H9 (cell line): ENCODE data around the gene KIAA2012. TPM values are rescaled to one million over a fixed set of nuclear protein-coding genes. Genes with fewer than 3 reads are reported as not detected.

Experiments
- DNase-seq: peaks from one replicate; pipeline ENCODE4 v3.0.0-alpha.2; 2017
- H2AFZ ChIP-seq: one replicate; pipeline ENCODE4 v1.6.1; 2013; ENCODE audit warnings: mild to moderate bottlenecking, low read length, control low read depth, moderate library complexity
- H2AK5ac ChIP-seq: 2 replicates; pipeline ENCODE4 v1.6.1; 2013; ENCODE audit warnings: low read length, control low read depth, mixed read lengths; ENCODE audit not compliant: insufficient read length
- H2BK120ac ChIP-seq: one replicate; pipeline ENCODE4 v1.6.1; 2013; ENCODE audit warnings: low read depth, mild to moderate bottlenecking, low read length, control low read depth, inconsistent platforms; ENCODE audit not compliant: poor library complexity, severe bottlenecking
- H2BK12ac ChIP-seq: 2 replicates; pipeline ENCODE4 v1.6.1; 2013; ENCODE audit warnings: low read length, control low read depth, mixed read lengths, low read depth; ENCODE audit not compliant: insufficient read length
- H2BK15ac ChIP-seq: 2 replicates; pipeline ENCODE4 v1.6.1; 2013; ENCODE audit warnings: low read depth, low read length, control low read depth
- H2BK20ac ChIP-seq: one replicate; pipeline ENCODE4 v1.6.1; 2013; ENCODE audit warnings: low read depth, mild to moderate bottlenecking, low read length, control low read depth, inconsistent platforms; ENCODE audit not compliant: poor library complexity, severe bottlenecking
- H2BK5ac ChIP-seq: 2 replicates; pipeline ENCODE4 v1.6.1; 2013; ENCODE audit warnings: low read length, control low read depth, mixed read lengths; ENCODE audit not compliant: insufficient read length
- H3K14ac ChIP-seq: 2 replicates; pipeline ENCODE4 v1.6.1; 2013; ENCODE audit warnings: low read length, control low read depth; ENCODE audit not compliant: insufficient read depth
- H3K18ac ChIP-seq: 2 replicates; pipeline ENCODE4 v1.6.1; 2013; ENCODE audit warnings: low read depth, mild to moderate bottlenecking, mixed read lengths, low read length, control low read depth; ENCODE audit not compliant: insufficient read length
- H3K23ac ChIP-seq: 2 replicates; pipeline ENCODE4 v1.6.1; 2013; ENCODE audit warnings: low read length, control low read depth, mixed read lengths, low read depth; ENCODE audit not compliant: insufficient read length
- H3K23me2 ChIP-seq: 2 replicates; pipeline ENCODE4 v1.6.1; 2013; ENCODE audit warnings: low read depth, mild to moderate bottlenecking, mixed read lengths, low read length, control low read depth; ENCODE audit not compliant: insufficient read length, poor library complexity, severe bottlenecking
- H3K27ac ChIP-seq: 2 replicates; pipeline ENCODE4 v1.5.1; 2013; ENCODE audit warnings: low read length, control low read depth, mixed read lengths, low read depth; ENCODE audit not compliant: insufficient read length
- H3K27me3 ChIP-seq: 2 replicates; pipeline ENCODE4 v1.6.1; 2013; ENCODE audit warnings: low read length, control low read depth, inconsistent platforms; ENCODE audit not compliant: insufficient read depth
- H3K4ac ChIP-seq: 2 replicates; pipeline ENCODE4 v1.6.1; 2013; ENCODE audit warnings: low read depth, mild to moderate bottlenecking, control low read depth, inconsistent platforms, low read length, moderate library complexity
- H3K4me1 ChIP-seq: 2 replicates; pipeline ENCODE4 v1.6.1; 2013; ENCODE audit warnings: low read length, control low read depth, inconsistent platforms; ENCODE audit not compliant: insufficient read depth
- H3K4me2 ChIP-seq: 2 replicates; pipeline ENCODE4 v1.6.1; 2013; ENCODE audit warnings: low read length, control low read depth, mixed read lengths; ENCODE audit not compliant: insufficient read length, insufficient read depth
- H3K56ac ChIP-seq: 2 replicates; pipeline ENCODE4 v1.6.1; 2013; ENCODE audit warnings: low read depth, mild to moderate bottlenecking, mixed read lengths, low read length, control low read depth; ENCODE audit not compliant: insufficient read length
- H3K79me1 ChIP-seq: 2 replicates; pipeline ENCODE4 v1.6.1; 2013; ENCODE audit warnings: low read depth, mild to moderate bottlenecking, moderate library complexity, low read length, control low read depth, inconsistent platforms; ENCODE audit not compliant: insufficient read depth, poor library complexity, severe bottlenecking
- H3K79me2 ChIP-seq: 2 replicates; pipeline ENCODE4 v1.6.1; 2013; ENCODE audit warnings: low read length, control low read depth, inconsistent platforms; ENCODE audit not compliant: insufficient read depth
- H3K9ac ChIP-seq: 2 replicates; pipeline ENCODE4 v1.6.1; 2013; ENCODE audit warnings: low read length, control low read depth, mixed read lengths; ENCODE audit not compliant: insufficient read length; ENCODE audit errors: extremely low read depth
- H3K9me3 ChIP-seq: one replicate; pipeline ENCODE4 v1.6.1; 2013; ENCODE audit warnings: low read depth, low read length, inconsistent platforms; ENCODE audit not compliant: control insufficient read depth
- H3T11ph ChIP-seq: one replicate; pipeline ENCODE4 v1.6.1; 2013; ENCODE audit warnings: mild to moderate bottlenecking, low read length, control low read depth, inconsistent platforms
- H4K20me1 ChIP-seq: one replicate; pipeline ENCODE4 v1.6.1; 2013; ENCODE audit not compliant: control insufficient read depth, insufficient read length, insufficient read depth
- H4K5ac ChIP-seq: 2 replicates; pipeline ENCODE4 v1.6.1; 2013; ENCODE audit warnings: low read depth, mild to moderate bottlenecking, mixed read lengths, low read length, control low read depth; ENCODE audit not compliant: insufficient read length
- H4K8ac ChIP-seq: replicated peaks from 2 replicates; pipeline ENCODE4 v1.6.1; 2013; ENCODE audit warnings: low read length, control low read depth, mixed read lengths, low read depth; ENCODE audit not compliant: insufficient read length
- H4K91ac ChIP-seq: 2 replicates; pipeline ENCODE4 v1.6.1; 2013; ENCODE audit warnings: low read depth, mild to moderate bottlenecking, moderate library complexity, mixed read lengths, low read length, control low read depth; ENCODE audit not compliant: insufficient read length
- H3K27ac Mint-ChIP-seq, 3 experiments: 2 replicates in 2 of 3; 3 replicates in 1 of 3; pipeline ENCODE4 v1.8.0; 2020 to 2021; ENCODE audit warnings: mixed read lengths in 3 of 3, mild to moderate bottlenecking in 1 of 3, moderate library complexity in 1 of 3
- H3K27me3 Mint-ChIP-seq: 2 replicates; pipeline ENCODE4 v1.8.0; 2021; ENCODE audit warnings: low read depth, mild to moderate bottlenecking, moderate library complexity, mixed read lengths
- H3K36me3 Mint-ChIP-seq, 3 experiments: 2 replicates in 2 of 3; 3 replicates in 1 of 3; pipeline ENCODE4 v1.8.0; 2020 to 2021; ENCODE audit warnings: low read depth in 3 of 3, mixed read lengths in 3 of 3; ENCODE audit not compliant: insufficient read depth in 1 of 3
- H3K4me1 Mint-ChIP-seq, 2 experiments: 2 replicates each; pipeline ENCODE4 v1.8.0; 2020; ENCODE audit warnings: mixed read lengths in 2 of 2
- H3K4me3 Mint-ChIP-seq, 2 experiments: 2 replicates in 1 of 2; 3 replicates in 1 of 2; pipeline ENCODE4 v1.8.0; 2020 to 2021; ENCODE audit warnings: mild to moderate bottlenecking in 2 of 2, mixed read lengths in 2 of 2, moderate library complexity in 1 of 2
- H3K9me3 Mint-ChIP-seq, 2 experiments: 2 replicates in 1 of 2; 3 replicates in 1 of 2; pipeline ENCODE4 v1.8.0; 2020; ENCODE audit warnings: mild to moderate bottlenecking in 2 of 2, mixed read lengths in 2 of 2, moderate library complexity in 1 of 2
- CTCF ChIP-seq: fragments of 200-600 bp; sonication (generic); conservative IDR thresholded peaks from 3 replicates; pipeline ENCODE4 v1.8.0; 2021; ENCODE audit warnings: antibody characterized with exemption, mild to moderate bottlenecking
- WGBS: extraction: QIAGEN DNeasy Blood & Tissue Kit; methylation state at CpG from one replicate; pipeline ENCODE4 v1.1.7; 2013; ENCODE audit warnings: missing lambda C conversion rate, low lambda C conversion rate, mixed read lengths; ENCODE audit not compliant: insufficient read length; ENCODE audit errors: extremely low coverage; 5-methylcytosine and 5-hydroxymethylcytosine counted together
- total RNA-seq: library from RNA; stranded (reverse); gene quantifications from 2 replicates; pipeline ENCODE4 v1.2.1, GENCODE V29; 2021

KIAA2012 gene
- total RNA-seq, 1 experiment from 2014 or later = not detected

DNA sequence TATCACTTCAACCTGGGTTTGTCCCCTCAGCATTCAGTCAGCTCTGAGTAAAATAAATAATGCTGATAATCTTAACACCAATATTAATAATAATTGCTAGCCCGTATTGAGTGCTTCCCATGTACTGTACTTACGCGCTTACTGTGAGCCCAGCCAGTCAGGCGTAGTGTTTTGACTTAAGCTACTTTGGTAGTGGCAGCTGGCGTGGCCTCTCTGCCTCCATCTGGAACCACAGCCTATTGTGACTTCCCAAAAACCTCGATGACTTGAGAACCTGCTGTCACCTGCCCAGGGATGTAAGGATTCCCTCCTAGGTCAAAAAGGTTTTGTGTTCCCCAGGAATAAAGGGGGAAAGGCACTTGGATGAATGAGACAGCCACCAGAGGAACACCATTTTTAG is 112.1 kb downstream of the KIAA2012 start:
- Mint-ChIP-seq H3K9me3 (no peaks in the 10 kb centered on the region), H3K27ac (no peak overlapping the region), H3K4me1 (0 out of 4 replicates have a peak, but pooled peaks cover 0 to 3% of the 10 kb centered on the region in 2 experiments), H3K4me3 (no peak overlapping the region), H3K27me3 (no peaks in the 10 kb centered on the region), H3K36me3 (no peaks in the 10 kb centered on the region)
- Histone ChIP-seq H3K14ac (no peak overlapping the region), H3K79me2 (no peaks in the 10 kb centered on the region), H2BK12ac (no peak overlapping the region), H2BK120ac (no peak overlapping the region), H4K20me1 (no peaks in the 10 kb centered on the region), H3K79me1 (no peaks in the 10 kb centered on the region), H4K91ac (no peak overlapping the region), H3K9ac (no peak overlapping the region), H3K4ac (no peak overlapping the region), H3K23me2 (no peaks in the 10 kb centered on the region), H3K4me1 (no peaks in the 10 kb centered on the region), H3K27ac (no peak overlapping the region), H3K27me3 (no peaks in the 10 kb centered on the region), H2BK20ac (no peak overlapping the region), H3K4me2 (no peak overlapping the region), H4K8ac (no peak overlapping the region), H2BK5ac (no peak overlapping the region), H2AK5ac (no peak overlapping the region), H3K56ac (no peak overlapping the region), H2AFZ (no peak overlapping the region), H3K23ac (no peak overlapping the region), H3T11ph (no peak overlapping the region), H2BK15ac (no peak overlapping the region), H3K18ac (no peak overlapping the region), H4K5ac (no peak overlapping the region), H3K9me3 (no peaks in the 10 kb centered on the region)
- no CpG with 5 or more reads among the region's 6 CpGs for WGBS
- TF ChIP-seq CTCF = no peak
- DNase-seq = peak; percentile 9
